HG03095 (cell line): ENCODE data around the gene H2AZ2.
A peak's percentile ranks its signal among the peaks of the same experiment; 100 is the strongest.
"Not testable (repeated sequence)": the region's sequence is repeated elsewhere in the genome, so short reads cannot be mapped to it uniquely, and the experiment has no call there.

ENCODE experiments used
- ATAC-seq: cut with Tn5 transposase; IDR thresholded peaks from one replicate; pipeline ENCODE4 v1.9.1; 2021; ENCODE audit warnings: moderate library complexity; ENCODE audit not compliant: unreplicated experiment

The H2AZ2 gene

DNA sequence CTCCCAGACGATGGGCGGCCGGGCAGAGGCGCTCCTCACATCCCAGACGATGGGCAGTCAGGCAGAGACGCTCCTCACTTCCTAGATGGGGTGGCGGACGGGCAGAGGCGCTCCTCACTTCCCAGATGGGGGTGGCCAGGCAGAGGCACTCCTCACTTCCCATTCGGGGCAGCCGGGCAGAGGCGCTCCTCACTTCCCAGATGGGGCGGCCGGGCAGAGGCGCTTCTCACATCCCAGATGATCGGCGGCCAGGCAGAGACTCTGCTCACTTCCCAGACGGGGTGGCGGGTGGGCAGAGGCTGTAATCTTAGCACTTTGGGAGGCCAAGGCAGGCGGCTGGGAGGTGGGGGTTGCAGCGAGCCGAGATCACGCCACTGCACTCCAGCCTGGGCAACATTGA is 24.0 kb upstream of the H2AZ2 start:
- not testable (repeated sequence) for ATAC-seq

DNA sequence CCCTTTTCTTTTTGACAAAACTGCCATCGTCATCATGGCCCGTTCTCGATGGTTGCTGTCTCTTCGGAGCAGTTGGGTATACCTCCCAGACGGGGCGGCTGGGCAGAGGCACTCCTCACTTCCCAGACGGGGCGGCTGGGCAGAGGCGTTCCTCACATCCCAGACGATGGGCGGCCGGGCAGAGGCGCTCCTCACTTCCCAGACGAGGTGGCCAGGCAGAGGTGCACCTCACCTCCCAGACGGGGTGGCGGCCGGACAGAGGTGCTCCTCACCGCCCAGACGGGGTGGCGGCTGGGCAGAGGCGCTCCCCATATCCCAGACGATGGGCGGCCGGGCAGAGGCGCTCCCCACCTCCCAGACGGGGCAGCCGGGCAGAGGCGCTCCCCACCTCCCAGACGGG is 22.9 kb upstream of the H2AZ2 start:
- not testable (repeated sequence) for ATAC-seq

GRCh38 chr7:44870336-44870735 is 22.4 kb upstream of the H2AZ2 start:
- ATAC-seq: not testable (repeated sequence)

DNA sequence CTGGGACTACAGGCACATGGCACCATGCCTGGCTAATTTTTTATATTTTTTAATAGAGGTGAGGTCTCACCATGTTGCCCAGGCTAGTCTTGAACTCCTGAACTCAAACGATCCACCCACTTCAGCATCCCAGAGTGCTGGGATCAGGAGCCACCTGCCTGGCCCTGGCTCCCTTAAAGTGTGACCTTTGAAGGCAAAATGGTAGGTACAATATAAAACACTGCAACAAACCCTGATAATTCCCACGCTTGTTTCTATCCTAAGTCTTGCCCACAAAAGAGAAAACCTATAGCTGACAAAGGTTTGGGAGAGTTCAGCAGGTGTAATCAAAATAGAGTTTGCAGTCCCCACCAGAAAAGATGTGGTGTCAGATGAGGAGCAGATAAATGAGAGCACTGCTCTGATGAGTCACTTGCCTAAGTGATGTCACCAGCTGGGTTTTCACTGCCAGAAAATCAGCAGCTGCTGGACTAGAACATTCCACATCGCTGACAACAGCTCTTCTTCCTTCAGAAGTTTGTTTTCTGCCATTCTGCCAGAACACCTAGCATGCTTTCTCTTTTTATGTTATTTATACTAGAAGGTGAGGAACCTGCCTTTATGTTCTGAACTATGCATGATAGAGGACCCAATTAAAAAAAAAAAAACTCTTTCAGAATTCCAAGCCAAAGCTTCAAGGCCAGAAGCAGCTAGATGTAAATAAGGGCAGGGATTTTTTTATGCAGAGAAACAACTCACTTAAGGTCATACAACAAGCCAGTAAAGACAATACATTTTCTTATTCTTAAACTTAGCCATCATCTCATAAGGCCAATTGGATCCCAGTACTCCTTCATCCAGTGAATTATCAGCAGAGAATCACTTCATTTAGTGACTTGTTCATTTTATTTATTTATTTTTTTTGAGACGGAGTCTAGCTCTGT is 19.4 kb upstream of the H2AZ2 start:
- no peak for ATAC-seq

DNA sequence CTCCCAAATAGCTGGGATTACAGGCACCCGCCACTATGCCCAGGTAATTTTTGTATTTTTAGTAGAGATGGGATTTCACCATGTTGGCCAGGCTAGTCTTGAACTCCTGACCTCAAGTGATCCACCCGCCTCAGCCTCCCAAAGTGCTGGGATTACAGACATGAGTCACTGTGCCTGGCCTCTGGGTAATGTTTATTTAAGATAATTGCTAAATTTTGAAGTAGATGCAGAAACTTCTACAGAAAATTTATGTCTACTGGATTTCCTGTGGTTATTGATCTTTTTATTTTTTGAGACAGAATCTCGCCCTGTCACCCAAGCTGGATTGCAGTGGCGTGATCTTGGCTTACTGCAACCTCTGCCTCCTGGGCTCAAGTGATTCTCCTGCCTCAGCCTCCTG is 14.1 kb upstream of the H2AZ2 start:
- not testable (repeated sequence) for ATAC-seq

GRCh38 chr7:44858161-44858560 is 10.3 kb upstream of the H2AZ2 start:
- ATAC-seq: no peak

GRCh38 chr7:44854644-44855364 is 6.9 kb upstream of the H2AZ2 start:
- no peak for ATAC-seq

GRCh38 chr7:44853391-44853790 is 5.5 kb upstream of the H2AZ2 start:
- no peak for ATAC-seq

GRCh38 chr7:44852590-44852989 is 4.7 kb upstream of the H2AZ2 start:
- no peak for ATAC-seq

DNA sequence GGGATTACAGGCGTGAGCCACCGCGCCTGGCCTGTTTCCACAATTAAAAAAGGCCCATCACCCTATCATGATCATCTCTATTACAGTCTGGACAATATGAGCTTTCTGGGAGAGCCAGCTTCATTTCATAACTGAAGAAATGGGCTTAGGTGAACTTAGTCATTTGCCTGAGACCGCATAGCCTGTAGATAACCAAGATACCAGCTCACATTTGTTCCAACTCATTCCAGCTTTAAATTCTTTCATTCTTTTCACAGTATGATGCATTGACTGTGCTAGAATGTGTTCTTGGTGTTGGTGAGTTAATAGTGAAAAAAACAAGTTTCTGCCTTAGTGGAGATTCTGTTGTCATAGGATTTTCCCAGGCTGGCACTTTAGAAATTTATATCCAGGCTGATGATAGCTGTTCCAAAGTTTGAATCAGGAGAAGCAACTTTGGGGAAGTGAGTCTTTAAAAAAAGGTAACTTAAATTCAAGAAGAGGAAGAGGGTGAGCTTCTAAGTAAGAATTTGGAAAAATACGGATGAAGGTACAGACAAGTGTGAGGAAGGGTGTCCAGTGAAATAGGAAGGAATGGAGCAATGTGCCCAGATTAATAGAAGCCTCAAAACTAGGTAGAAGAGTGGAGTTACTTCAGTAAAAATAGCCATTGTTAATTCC is 2.1 kb upstream of the H2AZ2 start:
- ATAC-seq: no peak

GRCh38 chr7:44849259-44849884 is 1.5 kb upstream of the H2AZ2 start:
- no peak for ATAC-seq

DNA sequence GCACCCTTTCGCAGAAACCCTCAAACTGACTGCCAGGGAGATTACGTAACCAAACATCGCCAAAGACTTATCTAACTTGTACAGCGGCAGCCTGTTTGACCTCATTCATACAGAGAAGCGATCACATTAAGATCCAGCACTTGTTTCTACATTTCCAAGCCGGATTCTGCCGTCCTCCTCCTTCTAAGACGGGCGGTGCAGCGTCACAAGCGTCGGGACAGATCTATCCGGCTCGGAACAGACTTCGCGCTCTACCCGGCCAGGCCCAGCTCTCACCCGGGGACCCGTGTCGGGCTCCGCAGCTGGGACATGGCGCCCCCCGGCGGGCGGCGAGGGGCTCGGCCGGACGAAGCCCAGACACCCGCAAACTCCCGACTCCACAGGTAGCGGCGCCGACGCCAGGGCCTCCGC is 373 bp downstream of the H2AZ2 start:
- peak; percentile 63 for ATAC-seq

DNA sequence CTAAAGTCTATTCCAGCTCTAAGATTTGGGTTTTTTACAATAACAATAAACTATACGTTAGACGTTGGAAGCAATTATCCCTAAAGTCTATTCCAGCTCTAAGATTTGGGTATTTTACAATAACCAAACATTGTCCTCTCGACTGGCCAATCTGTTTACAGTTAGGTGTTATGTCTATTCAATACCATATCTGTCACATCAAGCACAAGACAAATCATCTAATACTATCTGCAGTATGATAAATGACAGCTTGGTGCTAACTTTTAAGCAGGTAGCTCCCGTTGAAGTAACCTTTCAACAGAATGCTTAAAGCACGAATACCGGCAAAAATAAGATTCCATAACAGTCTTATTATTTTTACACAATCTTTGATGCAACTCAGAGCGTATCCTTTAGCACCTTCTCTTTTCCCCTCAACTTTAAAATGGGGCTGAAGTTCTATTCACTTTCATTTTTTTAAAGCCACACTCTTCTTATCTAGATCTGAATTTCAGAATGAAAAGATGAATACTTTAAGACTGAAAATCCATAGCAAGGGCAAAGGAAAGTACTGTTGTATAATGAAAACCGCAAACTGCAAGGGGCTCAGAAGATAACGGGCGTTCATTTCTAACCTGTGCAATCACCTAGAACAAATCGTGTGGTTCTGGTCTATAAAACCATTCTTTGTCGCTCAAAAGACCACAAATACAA is 925 bp downstream of the H2AZ2 start:
- no peak for ATAC-seq

GRCh38 chr7:44846390-44846789 is 1.5 kb downstream of the H2AZ2 start:
- ATAC-seq: not testable (repeated sequence)

DNA sequence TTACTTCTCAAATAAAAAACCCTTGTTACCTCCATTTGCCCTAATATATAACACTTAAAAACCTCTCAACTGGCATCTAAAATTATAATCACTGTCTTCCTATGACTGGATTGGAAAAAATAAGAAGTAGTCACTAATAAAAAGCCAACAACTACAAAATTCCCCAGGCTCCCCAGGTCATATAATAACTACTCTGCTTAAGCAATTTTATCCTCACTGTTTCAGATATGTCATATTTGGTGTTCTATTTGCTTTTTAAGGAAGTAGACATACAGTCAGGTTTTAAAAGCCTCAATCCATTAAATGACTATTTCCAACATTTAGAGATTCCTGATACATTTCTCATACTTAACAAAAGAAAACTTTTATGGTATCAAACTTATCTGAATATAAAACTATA is 2.4 kb downstream of the H2AZ2 start:
- ATAC-seq: no peak

DNA sequence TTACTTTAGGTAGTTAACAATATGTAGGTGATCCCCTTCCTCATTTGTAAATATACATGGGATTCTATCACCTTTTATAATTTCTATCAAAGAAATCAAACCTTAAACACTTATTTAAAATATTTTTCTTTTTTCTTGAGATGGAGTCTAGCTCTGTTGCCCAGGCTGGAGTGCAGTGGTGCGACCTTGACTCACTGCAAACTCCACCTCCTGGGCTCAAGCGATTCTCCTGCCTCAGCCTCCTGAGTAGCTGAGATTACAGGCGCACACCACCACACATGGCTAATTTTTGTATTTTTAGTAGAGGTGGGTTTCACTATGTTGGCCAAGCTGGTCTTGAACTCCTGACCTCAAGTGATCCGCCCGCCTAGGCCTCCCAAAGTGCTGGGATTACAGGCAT is 4.4 kb downstream of the H2AZ2 start:
- not testable (repeated sequence) for ATAC-seq

DNA sequence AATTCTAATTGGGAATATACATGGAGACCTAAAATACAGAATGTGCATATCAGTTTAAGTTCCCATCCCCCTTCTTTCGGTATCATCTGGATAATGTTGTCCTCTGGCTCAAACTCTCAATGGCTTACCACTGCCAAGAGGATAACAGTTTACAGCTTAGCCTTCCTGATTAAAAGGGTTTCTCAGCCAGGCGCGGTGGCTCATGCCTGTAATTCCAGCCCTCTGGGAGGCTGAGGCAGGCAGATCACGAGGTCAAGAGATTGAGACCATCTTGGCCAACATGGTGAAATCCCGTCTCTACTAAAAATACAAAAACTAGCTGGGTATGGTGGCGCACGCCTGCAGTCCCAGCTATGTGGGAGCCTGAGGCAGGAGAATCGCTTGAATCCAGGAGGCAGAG is 5.2 kb downstream of the H2AZ2 start:
- not testable (repeated sequence) for ATAC-seq

GRCh38 chr7:44838751-44839150 is 9.1 kb downstream of the H2AZ2 start:
- no peak for ATAC-seq

DNA sequence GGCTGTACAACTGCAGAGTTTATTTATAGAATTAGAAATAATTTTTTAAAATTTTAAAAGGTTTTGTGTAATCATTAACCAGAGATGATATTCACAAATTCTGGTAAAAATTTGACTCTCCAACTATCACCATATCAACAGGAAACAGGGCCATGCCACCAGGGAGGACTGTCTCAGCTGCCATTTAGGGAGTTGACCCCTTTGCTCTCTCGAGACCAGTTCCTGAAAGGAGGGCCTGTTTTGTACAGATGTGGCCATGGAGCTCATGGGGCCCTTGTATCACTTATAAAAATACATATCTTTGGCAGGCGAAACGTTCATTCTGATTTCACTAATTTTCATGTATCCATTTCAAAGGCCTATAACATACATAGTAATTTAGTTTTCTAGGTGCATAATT is 20.3 kb downstream of the H2AZ2 start:
- ATAC-seq: no peak

DNA sequence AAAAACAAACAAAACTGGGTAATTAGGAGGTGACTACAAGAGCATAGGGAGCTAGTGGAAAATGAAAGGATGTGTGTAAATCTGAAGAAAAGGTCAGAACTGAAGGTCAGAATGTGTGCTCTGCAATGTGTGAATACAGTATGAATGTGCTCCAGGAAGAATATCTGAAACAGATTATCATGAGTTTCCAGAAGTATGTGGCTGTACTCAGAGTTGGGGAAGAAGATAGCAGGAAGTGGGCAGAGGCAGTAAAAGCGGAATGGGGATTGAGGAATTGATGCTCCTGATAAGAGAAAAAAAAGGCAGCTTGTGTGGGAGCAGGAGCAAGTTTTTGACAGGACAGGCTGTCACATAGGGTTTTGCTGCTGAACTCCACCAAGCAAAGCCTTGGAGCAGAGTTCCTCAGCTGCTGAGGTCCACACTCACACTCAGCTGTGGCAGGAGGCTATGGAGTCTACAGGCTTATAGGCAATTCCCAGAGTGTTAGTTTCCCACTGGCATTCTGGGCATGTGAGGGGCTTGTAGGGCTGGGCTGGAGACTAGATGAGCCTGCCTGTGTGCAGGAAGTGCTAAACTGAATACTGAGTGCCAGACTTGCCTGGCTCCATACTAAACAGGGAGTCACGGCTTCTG is 22.9 kb downstream of the H2AZ2 start:
- ATAC-seq: no peak
